ENCODE results near the gene ADGRD1.
A peak's percentile ranks its signal among the peaks of the same experiment; 100 is the strongest.

ADGRD1 gene

GRCh38 chr12:131048611-131048990, 94.9 kb downstream of the ADGRD1 start:
- DNase-seq, result peak in 1 of 10 donors; percentile 43
- intact Hi-C loops (cut with DNase I), result no loop called here

- intact Hi-C loops (cut with DNase I), result no loop called here
Measured at GRCh38 chr12:131049002-131049401, 95.3 kb downstream of the ADGRD1 start.

DNA sequence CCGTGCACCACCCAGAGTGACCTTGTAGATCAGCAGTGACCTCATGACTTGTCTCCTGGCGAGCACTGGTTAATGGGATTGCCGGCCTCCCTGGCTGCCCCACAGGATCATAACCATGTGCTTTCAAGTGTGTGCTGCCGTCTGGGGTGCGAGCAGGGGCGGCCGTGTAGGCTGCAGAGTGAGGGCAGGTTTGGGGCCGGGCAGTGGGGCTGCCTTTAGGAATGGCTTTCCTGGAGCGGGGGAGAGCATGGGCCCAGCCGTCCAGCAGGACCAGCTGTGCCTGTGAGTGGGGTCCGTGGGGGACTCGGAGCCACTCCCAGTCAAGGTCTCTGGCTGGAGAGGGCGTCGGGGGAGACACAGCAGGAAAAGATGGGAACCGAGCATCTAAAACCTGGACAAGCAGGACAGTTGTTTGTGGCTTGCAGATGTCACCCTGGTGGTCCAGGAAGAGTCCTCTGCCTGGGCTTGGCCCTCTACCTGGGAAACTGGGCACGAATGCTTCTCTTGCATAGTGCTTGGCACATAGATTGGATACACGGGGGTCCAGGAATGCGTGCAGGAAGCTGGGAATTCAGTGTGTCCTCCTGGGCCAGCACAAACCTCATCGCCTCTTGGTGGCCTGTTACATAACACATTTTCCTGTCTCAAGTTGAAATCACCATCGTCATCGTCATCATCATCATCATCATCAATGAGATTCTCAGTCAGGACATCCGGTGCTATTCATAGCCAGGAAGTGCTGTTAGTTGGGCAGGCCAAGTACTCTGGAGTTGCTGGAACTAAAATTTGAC, 96.0 kb downstream of the ADGRD1 start:
- DNase-seq, result peak in 2 of 10 donors; percentile 49 to 74
- intact Hi-C loops (cut with DNase I), result no loop called here

More at GRCh38 chr12:131049002-131049401, 95.3 kb downstream of the ADGRD1 start:
- peak in 2 of 10 donors; percentile 44 to 55 for DNase-seq

DNA sequence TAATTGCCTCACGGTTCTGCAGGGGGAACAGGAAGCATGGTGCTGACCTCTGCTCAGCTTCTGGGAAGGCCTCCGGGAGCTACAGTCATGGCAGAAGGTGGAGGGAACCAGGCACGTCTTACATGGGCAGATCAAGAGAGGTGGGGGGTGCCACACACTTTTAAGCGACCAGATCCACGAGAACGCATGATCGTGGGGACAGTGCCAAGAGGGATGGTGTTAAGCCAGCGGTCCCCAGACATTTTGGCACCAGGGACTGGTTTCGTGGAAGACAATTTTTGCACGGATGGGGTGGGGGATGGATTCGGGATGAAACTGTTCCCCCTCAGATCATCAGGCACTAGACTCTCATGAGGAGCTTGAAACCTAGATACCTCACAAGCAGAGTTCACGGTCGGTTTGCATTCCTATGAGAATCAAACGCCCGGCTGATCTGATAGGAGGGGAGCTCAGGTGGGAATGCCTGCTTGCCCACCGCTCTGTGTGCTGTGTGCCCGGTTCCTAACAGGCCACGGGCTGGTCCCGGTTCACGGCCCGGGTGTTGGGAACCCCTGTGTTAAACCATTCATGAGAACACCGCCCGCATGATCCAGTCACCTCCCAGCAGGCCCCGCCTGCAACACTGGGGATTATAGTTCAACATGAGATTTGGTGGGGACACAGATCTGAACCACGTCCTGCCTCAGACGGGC, 96.9 kb downstream of the ADGRD1 start:
- peak in 2 of 10 donors; percentile 50 to 73 for DNase-seq
- intact Hi-C loops (cut with DNase I), result no loop called here

DNA sequence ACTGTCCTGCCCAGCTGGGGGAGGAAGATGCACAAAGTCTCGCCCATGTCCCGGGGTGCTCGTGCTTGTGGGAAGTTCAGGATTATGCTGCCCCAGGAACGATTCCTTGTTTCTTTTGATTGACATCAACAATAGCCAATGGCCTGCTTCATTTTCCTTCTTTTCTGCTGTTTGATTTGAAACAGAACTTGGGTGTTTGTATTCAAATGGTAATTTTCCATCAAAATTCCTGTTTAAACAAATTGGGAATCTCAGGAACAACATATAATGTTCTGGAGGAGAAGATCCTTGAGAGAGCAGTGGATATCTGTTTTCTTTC, 97.4 kb downstream of the ADGRD1 start:
- no peak for DNase-seq
- intact Hi-C loops (cut with DNase I), result no loop called here

DNA sequence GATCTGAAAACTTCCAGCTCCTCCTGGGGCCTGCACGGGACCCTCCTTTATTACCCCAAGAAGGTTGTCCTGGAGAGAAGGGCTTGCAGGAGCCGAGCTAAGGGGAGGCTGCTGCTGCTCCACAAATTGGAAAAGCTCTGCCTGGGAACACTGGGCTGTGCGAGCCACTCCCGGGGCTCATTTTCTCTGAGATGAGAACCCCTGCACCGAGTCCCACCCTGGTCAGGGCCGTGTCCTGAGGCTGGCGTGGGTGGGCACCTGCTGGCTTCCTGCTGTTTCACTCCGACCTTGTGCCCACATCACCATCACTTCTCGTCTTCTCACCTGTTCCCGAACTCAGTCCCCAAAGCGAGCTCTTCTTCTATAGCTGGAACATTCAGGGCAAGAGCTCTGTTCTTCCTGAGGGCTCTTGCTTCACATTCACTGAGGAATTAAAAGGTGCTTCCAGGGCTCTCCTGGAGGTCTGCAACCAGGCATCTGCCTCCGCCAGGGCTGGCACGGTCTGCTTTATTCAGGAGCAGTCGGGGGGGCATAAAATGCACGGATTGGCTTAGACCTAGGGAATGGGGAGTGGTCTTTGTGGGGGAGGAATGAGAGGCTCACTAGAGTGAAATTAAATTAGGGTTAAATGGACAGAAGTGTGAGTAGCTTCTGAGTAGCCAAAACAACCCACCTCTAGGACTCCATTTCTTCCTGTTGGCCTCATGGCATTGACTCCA, 98.5 kb downstream of the ADGRD1 start:
- peak in 2 of 10 donors; percentile 31 to 57 for DNase-seq
- intact Hi-C loops (cut with DNase I), result no loop called here

DNA sequence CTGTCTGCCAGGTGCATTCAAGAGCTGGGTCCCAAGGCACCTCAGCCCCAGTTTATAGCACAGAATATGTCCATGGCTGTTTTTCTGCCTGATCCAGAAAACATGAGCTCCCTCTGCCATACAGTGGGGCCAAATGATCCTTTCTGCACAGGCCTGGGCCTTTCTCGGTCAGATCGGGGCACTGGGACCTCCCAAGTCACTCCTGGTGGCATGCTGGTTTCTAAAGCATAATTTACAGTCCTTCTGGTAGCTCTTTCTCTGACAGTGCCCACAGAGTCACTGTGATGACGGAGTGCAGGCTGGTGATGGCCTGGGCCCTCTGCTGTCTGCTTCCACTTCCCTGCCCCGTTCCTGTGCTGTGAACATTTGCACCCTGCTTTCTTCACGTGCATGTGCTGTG, 99.2 kb downstream of the ADGRD1 start:
- intact Hi-C loops (cut with DNase I), result no loop called here
- peak in 2 of 10 donors; percentile 19 to 66 for DNase-seq

GRCh38 chr12:131053567-131053966, 99.9 kb downstream of the ADGRD1 start:
- peak in 1 of 10 donors; percentile 1 for DNase-seq
- intact Hi-C loops (cut with DNase I), result no loop called here

DNA sequence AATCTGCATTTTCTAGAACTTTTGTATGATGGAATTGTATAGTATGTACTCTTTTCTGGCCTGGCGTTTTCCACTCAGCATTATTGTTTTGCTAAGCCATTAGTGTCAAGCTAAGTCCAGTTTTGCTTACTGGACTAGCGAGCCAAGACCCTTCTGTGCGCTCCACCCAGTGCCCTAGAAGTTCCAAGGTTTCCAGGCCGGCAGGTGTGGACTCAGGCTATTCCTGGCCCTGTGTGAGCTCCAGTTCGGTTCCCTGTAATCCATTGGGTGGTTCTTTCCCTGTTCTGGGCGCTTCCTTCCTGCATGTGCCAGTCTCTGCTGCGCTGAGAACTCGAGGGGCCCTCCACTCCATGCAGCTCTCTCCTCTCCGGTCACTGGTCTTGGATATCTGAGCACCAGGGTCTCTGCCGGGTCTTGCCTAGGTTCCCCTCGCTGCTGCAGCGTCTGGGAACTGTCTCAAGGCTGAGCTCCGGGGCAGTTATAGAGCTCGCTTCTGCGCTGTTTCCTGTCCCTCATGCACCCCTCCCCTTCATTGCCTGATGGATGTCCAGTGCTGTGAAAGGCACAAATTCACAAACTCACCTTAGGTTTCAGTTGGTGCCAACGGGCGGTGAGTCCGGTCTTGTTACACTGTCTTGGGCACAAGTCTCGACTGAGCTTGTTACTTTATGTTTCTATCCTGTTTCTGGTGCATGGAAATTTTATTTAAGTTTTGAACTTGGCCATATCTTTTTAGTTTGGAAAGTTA, 100.8 kb downstream of the ADGRD1 start:
- peak in 3 of 10 donors; percentile 29 to 52 (median 50) for DNase-seq
- intact Hi-C loops (cut with DNase I), result no loop called here

- intact Hi-C loops (cut with DNase I), result no loop called here
- DNase-seq, result peak in 2 of 10 donors; percentile 4 to 40
Measured at GRCh38 chr12:131055093-131055465, 101.4 kb downstream of the ADGRD1 start.

DNA sequence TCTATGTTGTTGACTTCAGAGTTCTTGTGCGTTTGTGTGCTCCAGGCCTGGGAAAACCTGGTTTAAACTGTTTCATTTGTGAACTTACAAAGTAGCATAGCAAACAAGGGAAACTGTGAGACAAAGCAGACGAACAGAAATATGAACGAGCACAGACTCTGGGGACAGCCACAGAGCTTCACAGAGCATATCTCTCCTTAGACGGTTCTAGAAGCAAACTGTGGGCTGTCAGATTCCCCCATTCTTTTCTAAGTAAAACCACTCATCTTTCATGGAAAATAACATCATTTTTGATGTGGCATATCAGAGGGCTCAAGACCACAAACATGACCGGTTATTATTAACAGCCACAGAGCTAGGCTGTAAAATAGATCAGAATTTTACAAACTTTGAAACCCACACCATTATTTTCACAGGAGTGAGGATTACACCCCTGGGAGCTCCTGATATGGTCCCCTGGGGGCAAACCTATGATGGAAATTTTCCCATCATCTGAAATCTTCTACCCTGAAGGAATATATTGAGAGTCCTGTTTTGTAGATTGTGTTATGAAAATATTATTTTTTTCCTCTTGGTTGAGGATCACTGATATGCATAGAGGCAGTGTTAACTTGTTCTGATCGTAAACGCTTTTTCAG, 102.0 kb downstream of the ADGRD1 start:
- DNase-seq, result no peak
- intact Hi-C loops (cut with DNase I), result no loop called here

DNA sequence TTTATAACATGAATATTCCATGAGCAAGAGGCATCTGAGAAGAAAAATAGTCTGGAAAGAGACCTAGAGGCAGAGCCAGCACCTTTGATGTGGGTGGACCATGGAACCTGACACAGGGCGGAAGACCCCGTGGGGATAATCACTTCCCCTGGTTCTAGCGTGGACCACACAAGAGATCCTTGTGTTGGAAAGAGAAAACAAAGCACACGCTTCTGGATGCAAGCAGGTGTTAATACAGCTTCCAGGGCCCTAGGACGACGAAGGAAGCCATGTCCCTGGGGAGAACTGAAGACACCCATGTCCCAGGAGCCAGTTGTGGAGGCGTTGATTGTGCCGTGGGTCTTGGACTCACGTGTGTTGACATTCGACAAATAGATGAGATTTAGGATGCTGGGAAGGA, 102.9 kb downstream of the ADGRD1 start:
- peak in 2 of 10 donors; percentile 2 to 29 for DNase-seq
- intact Hi-C loops (cut with DNase I), result no loop called here

DNA sequence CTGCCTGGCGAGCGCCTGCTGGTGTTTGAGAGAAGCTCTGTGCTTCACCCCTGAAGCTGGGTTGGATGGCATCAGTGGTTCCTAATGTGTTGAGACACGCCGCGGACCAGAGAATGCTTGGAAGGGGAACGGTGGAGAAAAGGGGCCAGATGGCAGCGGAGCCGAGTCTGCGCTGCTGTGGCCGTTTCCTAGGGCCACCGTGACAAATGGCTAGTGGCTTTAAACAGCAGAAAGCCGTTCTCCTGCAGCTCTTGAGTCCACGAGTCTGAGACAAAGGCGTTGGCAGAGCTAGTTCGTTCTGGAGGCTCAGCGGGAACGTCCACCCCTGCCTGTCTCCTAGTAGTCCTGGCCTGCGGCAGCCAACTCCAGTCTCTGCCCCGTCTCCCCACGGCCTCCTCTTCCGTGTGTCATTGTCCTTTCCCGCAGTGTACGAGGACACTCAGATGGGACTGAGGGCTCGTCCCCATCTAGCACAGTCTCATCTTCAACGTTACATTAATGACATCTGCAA, 103.6 kb downstream of the ADGRD1 start:
- peak in 2 of 10 donors; percentile 72 to 82 for DNase-seq
- intact Hi-C loops (cut with DNase I), result no loop called here

- intact Hi-C loops (cut with DNase I), result no loop called here
- DNase-seq, result peak in 2 of 10 donors; percentile 34 to 40
Measured at GRCh38 chr12:131057722-131058515, 104.2 kb downstream of the ADGRD1 start.

DNA sequence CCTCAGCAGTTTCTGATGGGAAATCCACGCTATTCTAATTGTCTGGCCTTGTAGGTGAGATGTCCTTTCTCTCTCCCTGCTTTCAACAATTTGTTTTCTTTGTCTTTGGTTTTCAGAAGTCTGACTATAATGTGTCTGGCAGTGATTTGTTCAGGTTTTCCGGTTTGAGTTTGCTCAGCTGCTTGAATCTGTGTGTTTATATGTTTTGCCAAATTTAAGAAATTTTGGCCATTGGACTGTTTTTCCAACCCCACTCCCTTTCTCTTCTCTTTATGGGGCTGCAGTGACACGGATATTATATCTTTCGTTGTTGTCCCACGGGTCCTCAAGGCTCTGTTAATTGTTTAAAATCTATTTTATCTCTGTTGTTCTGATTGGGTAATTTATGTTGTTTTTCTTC, 105.0 kb downstream of the ADGRD1 start:
- intact Hi-C loops (cut with DNase I), result no loop called here
- no peak for DNase-seq

- intact Hi-C loops (cut with DNase I), result no loop called here
- peak in 2 of 10 donors; percentile 56 to 80 for DNase-seq
Measured at GRCh38 chr12:131060011-131060703, 106.5 kb downstream of the ADGRD1 start.

DNA sequence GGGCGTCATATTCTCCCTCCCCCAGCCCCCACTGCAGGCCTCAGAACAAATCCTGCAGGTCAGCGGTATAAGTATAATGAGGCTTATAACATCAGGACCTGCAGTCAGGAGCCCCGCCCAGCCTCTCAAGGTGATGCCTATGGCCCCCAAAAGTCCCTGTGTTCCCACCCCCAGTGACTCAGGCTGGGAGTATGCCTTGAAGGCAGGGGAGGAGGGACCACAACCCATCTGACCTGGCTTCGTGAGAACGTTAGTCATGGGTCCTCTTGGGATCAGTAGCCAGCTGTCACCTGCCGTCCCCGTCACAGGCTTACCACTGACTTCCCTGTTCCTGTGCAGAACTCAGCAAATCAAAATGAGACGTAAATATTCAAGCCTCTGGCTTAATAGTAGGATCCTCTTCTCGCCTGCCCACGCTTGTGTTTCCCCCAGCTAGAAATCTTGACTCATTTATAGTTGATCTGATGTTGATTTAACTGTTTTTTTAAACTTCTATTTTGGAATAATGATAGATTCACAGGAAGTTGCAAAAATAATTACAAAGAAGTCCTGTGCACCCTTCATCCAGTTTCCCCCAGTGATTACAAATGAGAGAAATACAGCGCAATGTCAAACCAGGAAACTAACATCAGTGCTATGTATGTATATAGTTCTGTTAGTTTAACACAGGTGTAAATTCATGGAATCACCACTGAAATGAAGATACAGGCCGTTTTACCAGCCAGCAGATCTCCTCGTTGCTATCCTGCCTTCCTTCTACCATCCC, 107.5 kb downstream of the ADGRD1 start:
- intact Hi-C loops (cut with DNase I), result no loop called here
- peak in 2 of 10 donors; percentile 29 to 55 for DNase-seq

GRCh38 chr12:131063413-131063812, 109.7 kb downstream of the ADGRD1 start:
- no peak for DNase-seq
- intact Hi-C loops (cut with DNase I), result no loop called here

Measured in posterior cingulate gyrus (tissue), 11 donors.